Measurements from ENCODE around the gene RNF31.

Gene RNF31

GRCh38 chr14:24121210-24121609, 26.1 kb upstream of the RNF31 start:
- Histone ChIP-seq H3K4me3 (ENCODE audit: low read length) (no peak overlapping the region), H3K9ac (ENCODE audit: low read length) (no peak overlapping the region), H3K27me3 (replicated peaks; ENCODE audit: control insufficient read depth, insufficient read depth, low read length) (no peaks in the 10 kb centered on the region), H3K9me3 (ENCODE audit: control insufficient read depth, low read length) (no peaks in the 10 kb centered on the region), H3K36me3 (ENCODE audit: control insufficient read depth, insufficient read depth, low read length, severe bottlenecking) (peaks cover 57% of the 10 kb centered on the region), H3K4me1 (ENCODE audit: control insufficient read depth, insufficient read depth, low read length) (peaks cover under 1% of the 10 kb centered on the region)
- no peak for DNase-seq (ENCODE audit: low read depth)

GRCh38 chr14:24122416-24122815, 24.9 kb upstream of the RNF31 start:
- DNase-seq (ENCODE audit: low read depth) = no peak
- no peak overlapping the region for H3K4me3 ChIP-seq (ENCODE audit: low read length)
- H3K9ac ChIP-seq (ENCODE audit: low read length) = no peak overlapping the region
- peaks cover 53% of the 10 kb centered on the region for H3K36me3 ChIP-seq (ENCODE audit: control insufficient read depth, insufficient read depth, low read length, severe bottlenecking)
- no peaks in the 10 kb centered on the region for H3K9me3 ChIP-seq (ENCODE audit: control insufficient read depth, low read length)
- no peaks in the 10 kb centered on the region for H3K27me3 ChIP-seq (replicated peaks; ENCODE audit: control insufficient read depth, insufficient read depth, low read length)
- H3K4me1 ChIP-seq (ENCODE audit: control insufficient read depth, insufficient read depth, low read length) = no peaks in the 10 kb centered on the region

GRCh38 chr14:24122898-24123297, 24.4 kb upstream of the RNF31 start:
- no peak for DNase-seq (ENCODE audit: low read depth)
- H3K36me3 ChIP-seq (ENCODE audit: control insufficient read depth, insufficient read depth, low read length, severe bottlenecking) = peaks cover 48% of the 10 kb centered on the region
- no peak overlapping the region for H3K4me3 ChIP-seq (ENCODE audit: low read length)
- no peak overlapping the region for H3K9ac ChIP-seq (ENCODE audit: low read length)
- H3K9me3 ChIP-seq (ENCODE audit: control insufficient read depth, low read length) = no peaks in the 10 kb centered on the region
- H3K27me3 ChIP-seq (replicated peaks; ENCODE audit: control insufficient read depth, insufficient read depth, low read length) = no peaks in the 10 kb centered on the region
- no peaks in the 10 kb centered on the region for H3K4me1 ChIP-seq (ENCODE audit: control insufficient read depth, insufficient read depth, low read length)

- no peak for DNase-seq (ENCODE audit: low read depth)
- Histone ChIP-seq H3K9me3 (ENCODE audit: control insufficient read depth, low read length) (no peaks in the 10 kb centered on the region), H3K9ac (ENCODE audit: low read length) (no peak overlapping the region), H3K36me3 (ENCODE audit: control insufficient read depth, insufficient read depth, low read length, severe bottlenecking) (peaks cover 40% of the 10 kb centered on the region), H3K27me3 (replicated peaks; ENCODE audit: control insufficient read depth, insufficient read depth, low read length) (no peaks in the 10 kb centered on the region), H3K4me1 (ENCODE audit: control insufficient read depth, insufficient read depth, low read length) (no peaks in the 10 kb centered on the region), H3K4me3 (ENCODE audit: low read length) (no peak overlapping the region)
Observed at GRCh38 chr14:24123424-24124417, 23.6 kb upstream of the RNF31 start.

GRCh38 chr14:24126939-24127338, 20.4 kb upstream of the RNF31 start:
- Histone ChIP-seq H3K9ac (ENCODE audit: low read length) (no peak overlapping the region), H3K27me3 (replicated peaks; ENCODE audit: control insufficient read depth, insufficient read depth, low read length) (no peaks in the 10 kb centered on the region), H3K4me1 (ENCODE audit: control insufficient read depth, insufficient read depth, low read length) (no peaks in the 10 kb centered on the region), H3K9me3 (ENCODE audit: control insufficient read depth, low read length) (no peaks in the 10 kb centered on the region), H3K4me3 (ENCODE audit: low read length) (no peak overlapping the region), H3K36me3 (ENCODE audit: control insufficient read depth, insufficient read depth, low read length, severe bottlenecking) (peaks cover 12% of the 10 kb centered on the region)
- DNase-seq (ENCODE audit: low read depth) = no peak

GRCh38 chr14:24127673-24128072, 19.6 kb upstream of the RNF31 start:
- Histone ChIP-seq H3K9me3 (ENCODE audit: control insufficient read depth, low read length) (no peaks in the 10 kb centered on the region), H3K9ac (ENCODE audit: low read length) (no peak overlapping the region), H3K4me1 (ENCODE audit: control insufficient read depth, insufficient read depth, low read length) (no peaks in the 10 kb centered on the region), H3K36me3 (ENCODE audit: control insufficient read depth, insufficient read depth, low read length, severe bottlenecking) (peaks cover 8% of the 10 kb centered on the region), H3K4me3 (ENCODE audit: low read length) (no peak overlapping the region), H3K27me3 (replicated peaks; ENCODE audit: control insufficient read depth, insufficient read depth, low read length) (no peaks in the 10 kb centered on the region)
- no peak for DNase-seq (ENCODE audit: low read depth)

- Histone ChIP-seq H3K27me3 (replicated peaks; ENCODE audit: control insufficient read depth, insufficient read depth, low read length) (no peaks in the 10 kb centered on the region), H3K4me1 (ENCODE audit: control insufficient read depth, insufficient read depth, low read length) (no peaks in the 10 kb centered on the region), H3K9me3 (ENCODE audit: control insufficient read depth, low read length) (no peaks in the 10 kb centered on the region), H3K36me3 (ENCODE audit: control insufficient read depth, insufficient read depth, low read length, severe bottlenecking) (no peaks in the 10 kb centered on the region), H3K4me3 (ENCODE audit: low read length) (no peak overlapping the region), H3K9ac (ENCODE audit: low read length) (no peak overlapping the region)
- DNase-seq (ENCODE audit: low read depth) = no peak
Observed at GRCh38 chr14:24129410-24129998, 17.8 kb upstream of the RNF31 start.

- H3K9me3 ChIP-seq (ENCODE audit: control insufficient read depth, low read length) = no peaks in the 10 kb centered on the region
- H3K9ac ChIP-seq (ENCODE audit: low read length) = no peak within 1 kb of the TSS
- no peaks in the 10 kb centered on the region for H3K4me1 ChIP-seq (ENCODE audit: control insufficient read depth, insufficient read depth, low read length)
- no peak within 1 kb of the TSS for H3K4me3 ChIP-seq (ENCODE audit: low read length)
- no peak for DNase-seq (ENCODE audit: low read depth)
- no peaks in the 10 kb centered on the region for H3K27me3 ChIP-seq (replicated peaks; ENCODE audit: control insufficient read depth, insufficient read depth, low read length)
- no peaks in the 10 kb centered on the region for H3K36me3 ChIP-seq (ENCODE audit: control insufficient read depth, insufficient read depth, low read length, severe bottlenecking)
Observed at GRCh38 chr14:24130380-24130716, 16.9 kb upstream of the RNF31 start, which contains the start of gene FITM1. TSS of gene FITM1 (plus strand) at chr14:24130659. CDS start at chr14:24131564, 905 bp downstream.

GRCh38 chr14:24130717-24131548, 16.4 kb upstream of the RNF31 start:
- DNase-seq (ENCODE audit: low read depth) = no peak
- Histone ChIP-seq H3K9me3 (ENCODE audit: control insufficient read depth, low read length) (no peaks in the 10 kb centered on the region), H3K27me3 (replicated peaks; ENCODE audit: control insufficient read depth, insufficient read depth, low read length) (no peaks in the 10 kb centered on the region), H3K4me1 (ENCODE audit: control insufficient read depth, insufficient read depth, low read length) (no peaks in the 10 kb centered on the region), H3K36me3 (ENCODE audit: control insufficient read depth, insufficient read depth, low read length, severe bottlenecking) (no peaks in the 10 kb centered on the region), H3K4me3 (ENCODE audit: low read length) (no peak overlapping the region), H3K9ac (ENCODE audit: low read length) (no peak overlapping the region)

- Histone ChIP-seq H3K4me1 (ENCODE audit: control insufficient read depth, insufficient read depth, low read length) (peaks cover 1% of the 10 kb centered on the region), H3K9ac (ENCODE audit: low read length) (no peak overlapping the region), H3K36me3 (ENCODE audit: control insufficient read depth, insufficient read depth, low read length, severe bottlenecking) (no peaks in the 10 kb centered on the region), H3K4me3 (ENCODE audit: low read length) (no peak overlapping the region), H3K27me3 (replicated peaks; ENCODE audit: control insufficient read depth, insufficient read depth, low read length) (no peaks in the 10 kb centered on the region), H3K9me3 (ENCODE audit: control insufficient read depth, low read length) (no peaks in the 10 kb centered on the region)
- no peak for DNase-seq (ENCODE audit: low read depth)
Observed at GRCh38 chr14:24131549-24131966, 15.7 kb upstream of the RNF31 start.
